ENCODE results near the gene C22orf39. TPM values are rescaled to one million over a fixed set of nuclear protein-coding genes. Genes with fewer than 3 reads are reported as not detected.
A peak's percentile ranks its signal among the peaks of the same experiment; 100 is the strongest.
"Not testable (repeated sequence)": the region's sequence is repeated elsewhere in the genome, so short reads cannot be mapped to it uniquely, and the experiment has no call there.

The C22orf39 gene
- total RNA-seq, 1 donor from 2014 or later: 29.2 TPM

DNA sequence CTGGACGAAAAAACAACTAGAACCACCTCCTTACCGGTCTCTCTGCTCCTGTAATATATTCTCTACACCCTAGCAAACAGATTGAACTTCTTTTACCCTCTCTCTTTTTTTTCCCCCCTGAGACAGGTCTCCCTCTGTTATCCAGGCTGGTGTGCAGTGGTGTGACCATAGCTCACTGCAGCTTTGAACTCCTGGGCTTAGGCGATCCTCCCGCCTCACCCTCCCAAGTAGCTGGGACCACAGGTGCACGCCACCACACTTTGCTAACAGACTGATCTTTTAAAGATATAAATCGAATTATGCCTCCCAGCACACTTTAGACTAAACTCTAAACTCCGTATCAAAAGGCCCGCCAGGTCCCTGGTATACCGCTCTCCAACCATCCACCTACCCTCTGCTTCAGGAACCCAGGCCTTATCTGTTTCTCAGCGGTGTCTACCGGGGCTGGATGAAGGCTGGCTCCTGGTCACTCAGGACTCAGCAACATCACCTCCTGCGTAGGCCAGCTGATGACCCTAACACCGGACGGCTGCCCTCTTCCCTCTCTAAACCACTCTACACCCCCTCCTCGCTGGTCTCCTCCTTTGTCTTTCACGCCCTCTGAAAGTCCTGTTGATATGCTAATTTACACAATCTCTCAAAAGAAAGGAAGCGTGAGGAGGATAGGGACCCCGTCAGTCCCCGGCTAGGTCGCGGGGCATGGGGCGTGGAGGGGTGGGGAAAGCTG, 745 bp downstream of the C22orf39 start:
- peaks cover 30 to 63% (median 49%) of the 10 kb centered on the region in 3 donors for H3K4me1 ChIP-seq (ENCODE audit: control insufficient read depth in 3 of 3, insufficient read depth in 3 of 3, low read length in 3 of 3)
- peaks cover 24 to 45% (median 33%) of the 10 kb centered on the region in 3 donors for H3K36me3 ChIP-seq (ENCODE audit: control insufficient read depth in 3 of 3, insufficient read depth in 3 of 3, low read length in 3 of 3)

GRCh38 chr22:19445279-19445982, 2.1 kb downstream of the C22orf39 start:
- H3K27ac ChIP-seq (ENCODE audit: low read depth, low read length): not testable (repeated sequence)

More for the DNA sequence above, 745 bp downstream of the C22orf39 start:
- H3K4me3 ChIP-seq (ENCODE audit: low read length in 3 of 3): peak overlapping the region; percentile 80 to 91 (median 84)
- H3K27ac ChIP-seq (ENCODE audit: low read depth, low read length): peak overlapping the region; percentile 89
- no peaks in the 10 kb centered on the region for H3K27me3 ChIP-seq (ENCODE audit: control insufficient read depth in 3 of 3, insufficient read depth in 3 of 3, low read length in 3 of 3)
- peak overlapping the region; percentile 80 to 96 (median 86) for H3K9ac ChIP-seq (ENCODE audit: low read depth in 1 of 3, low read length in 3 of 3)
- H3K9me3 ChIP-seq (ENCODE audit: control insufficient read depth in 3 of 3, low read length in 3 of 3): no peaks in the 10 kb centered on the region

DNA sequence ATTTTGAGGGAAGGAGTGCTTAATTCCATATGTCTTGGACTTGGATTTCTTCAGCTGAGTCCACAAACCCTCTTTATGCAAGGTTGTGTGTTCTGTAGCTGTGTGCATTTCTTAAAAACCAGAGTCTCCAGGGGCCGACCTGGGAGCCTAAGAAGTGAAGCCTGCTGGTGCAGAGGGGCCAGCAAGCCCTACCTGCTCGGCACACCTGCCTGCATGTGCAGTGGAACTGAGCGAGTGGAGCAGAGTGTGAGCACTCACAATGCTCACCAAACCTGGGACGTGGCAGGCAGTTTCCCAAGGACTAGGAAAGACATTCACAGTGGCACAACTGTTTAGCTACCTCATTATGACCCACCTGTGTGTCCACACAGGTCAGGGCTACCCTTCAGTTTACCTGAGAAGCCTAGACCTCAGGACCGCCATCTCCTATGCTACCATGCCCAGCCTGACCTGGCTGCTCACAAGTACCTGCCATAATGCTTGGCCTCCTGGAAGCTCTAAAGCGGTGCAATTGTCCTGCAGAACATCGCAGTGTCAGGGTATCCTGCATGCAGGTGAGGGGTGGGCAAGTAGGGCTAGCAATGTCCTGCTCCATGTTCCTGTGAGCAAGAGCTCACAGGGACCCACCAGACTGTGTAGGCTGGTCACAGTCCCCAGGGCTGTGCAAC, 3.8 kb downstream of the C22orf39 start:
- Histone ChIP-seq H3K4me1 (ENCODE audit: control insufficient read depth in 3 of 3, insufficient read depth in 3 of 3, low read length in 3 of 3) (peaks cover 45 to 83% (median 60%) of the 10 kb centered on the region in 3 donors), H3K27ac (ENCODE audit: low read depth, low read length) (no peak overlapping the region), H3K4me3 (ENCODE audit: low read length in 3 of 3) (no peak overlapping the region), H3K36me3 (ENCODE audit: control insufficient read depth in 3 of 3, insufficient read depth in 3 of 3, low read length in 3 of 3) (peaks cover 17 to 26% (median 19%) of the 10 kb centered on the region in 3 donors), H3K27me3 (ENCODE audit: control insufficient read depth in 3 of 3, insufficient read depth in 3 of 3, low read length in 3 of 3) (no peaks in the 10 kb centered on the region), H3K9ac (ENCODE audit: low read depth in 1 of 3, low read length in 3 of 3) (peak overlapping the region in 1 of 3 donors; percentile 45), H3K9me3 (ENCODE audit: control insufficient read depth in 3 of 3, low read length in 3 of 3) (no peaks in the 10 kb centered on the region)

More at GRCh38 chr22:19445279-19445982, 2.1 kb downstream of the C22orf39 start:
- peak overlapping the region in 1 of 3 donors; percentile 16 for H3K9ac ChIP-seq (ENCODE audit: low read depth in 1 of 3, low read length in 3 of 3)
- H3K4me3 ChIP-seq (ENCODE audit: low read length in 3 of 3); H3K9me3 ChIP-seq (ENCODE audit: control insufficient read depth in 3 of 3, low read length in 3 of 3); H3K27me3 ChIP-seq (ENCODE audit: control insufficient read depth in 3 of 3, insufficient read depth in 3 of 3, low read length in 3 of 3): not testable (repeated sequence)
- peaks cover 19 to 33% (median 24%) of the 10 kb centered on the region in 3 donors for H3K36me3 ChIP-seq (ENCODE audit: control insufficient read depth in 3 of 3, insufficient read depth in 3 of 3, low read length in 3 of 3)
- peaks cover 37 to 73% (median 56%) of the 10 kb centered on the region in 3 donors for H3K4me1 ChIP-seq (ENCODE audit: control insufficient read depth in 3 of 3, insufficient read depth in 3 of 3, low read length in 3 of 3)

GRCh38 chr22:19442166-19442565, 5.3 kb downstream of the C22orf39 start:
- Histone ChIP-seq H3K36me3 (ENCODE audit: control insufficient read depth in 3 of 3, insufficient read depth in 3 of 3, low read length in 3 of 3) (peaks cover 18 to 26% (median 22%) of the 10 kb centered on the region in 3 donors), H3K4me3 (ENCODE audit: low read length in 3 of 3) (no peak overlapping the region), H3K9me3 (ENCODE audit: control insufficient read depth in 3 of 3, low read length in 3 of 3) (no peaks in the 10 kb centered on the region), H3K27me3 (ENCODE audit: control insufficient read depth in 3 of 3, insufficient read depth in 3 of 3, low read length in 3 of 3) (no peaks in the 10 kb centered on the region), H3K9ac (ENCODE audit: low read depth in 1 of 3, low read length in 3 of 3) (peak overlapping the region in 2 of 3 donors; percentile 33 to 54), H3K27ac (ENCODE audit: low read depth, low read length) (no peak overlapping the region), H3K4me1 (ENCODE audit: control insufficient read depth in 3 of 3, insufficient read depth in 3 of 3, low read length in 3 of 3) (peaks cover 47 to 82% (median 57%) of the 10 kb centered on the region in 3 donors)

GRCh38 chr22:19440411-19441195, 6.9 kb downstream of the C22orf39 start:
- Histone ChIP-seq H3K4me3 (ENCODE audit: low read length in 3 of 3) (no peak overlapping the region), H3K9ac (ENCODE audit: low read depth in 1 of 3, low read length in 3 of 3) (peak overlapping the region in 1 of 3 donors; percentile 64), H3K36me3 (ENCODE audit: control insufficient read depth in 3 of 3, insufficient read depth in 3 of 3, low read length in 3 of 3) (peaks cover 24 to 34% (median 31%) of the 10 kb centered on the region in 3 donors), H3K4me1 (ENCODE audit: control insufficient read depth in 3 of 3, insufficient read depth in 3 of 3, low read length in 3 of 3) (peaks cover 39 to 67% (median 46%) of the 10 kb centered on the region in 3 donors), H3K27me3 (ENCODE audit: control insufficient read depth in 3 of 3, insufficient read depth in 3 of 3, low read length in 3 of 3) (no peaks in the 10 kb centered on the region), H3K9me3 (ENCODE audit: control insufficient read depth in 3 of 3, low read length in 3 of 3) (no peaks in the 10 kb centered on the region), H3K27ac (ENCODE audit: low read depth, low read length) (peak overlapping the region; percentile 36)

DNA sequence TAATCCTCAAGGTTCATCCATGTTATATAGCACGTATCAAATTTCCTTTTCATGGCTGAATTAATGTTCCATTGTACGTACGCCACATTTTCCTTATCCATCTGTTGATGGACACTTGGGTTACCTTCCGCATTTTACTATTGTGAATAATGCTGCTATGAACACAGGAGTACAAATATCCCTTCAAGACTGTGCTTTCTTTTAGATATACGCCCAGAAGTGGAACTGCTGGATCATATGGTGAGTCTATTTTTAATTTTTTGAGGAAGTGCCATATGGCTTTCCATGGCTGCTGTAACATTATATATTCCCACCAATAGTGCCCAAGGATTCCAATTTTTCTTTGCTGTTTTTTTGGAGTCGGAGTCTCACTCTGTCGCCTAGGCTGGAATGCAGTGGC, 9.2 kb downstream of the C22orf39 start:
- Histone ChIP-seq H3K36me3 (ENCODE audit: control insufficient read depth in 3 of 3, insufficient read depth in 3 of 3, low read length in 3 of 3) (peaks cover 23 to 32% (median 30%) of the 10 kb centered on the region in 3 donors), H3K9me3 (ENCODE audit: control insufficient read depth in 3 of 3, low read length in 3 of 3) (no peaks in the 10 kb centered on the region), H3K27ac (ENCODE audit: low read depth, low read length) (peak overlapping the region; percentile 28)

GRCh38 chr22:19436444-19437161, 10.9 kb downstream of the C22orf39 start:
- Histone ChIP-seq H3K4me1 (ENCODE audit: control insufficient read depth in 3 of 3, insufficient read depth in 3 of 3, low read length in 3 of 3) (peaks cover 26 to 35% (median 33%) of the 10 kb centered on the region in 3 donors), H3K36me3 (ENCODE audit: control insufficient read depth in 3 of 3, insufficient read depth in 3 of 3, low read length in 3 of 3) (peaks cover 20 to 26% (median 24%) of the 10 kb centered on the region in 3 donors)
- not testable (repeated sequence) for H3K27me3 ChIP-seq (ENCODE audit: control insufficient read depth in 3 of 3, insufficient read depth in 3 of 3, low read length in 3 of 3); H3K4me3 ChIP-seq (ENCODE audit: low read length in 3 of 3); H3K9ac ChIP-seq (ENCODE audit: low read depth in 1 of 3, low read length in 3 of 3); H3K27ac ChIP-seq (ENCODE audit: low read depth, low read length); H3K9me3 ChIP-seq (ENCODE audit: control insufficient read depth in 3 of 3, low read length in 3 of 3)

More for the DNA sequence above, 9.2 kb downstream of the C22orf39 start:
- peak overlapping the region in 1 of 3 donors; percentile 0 for H3K9ac ChIP-seq (ENCODE audit: low read depth in 1 of 3, low read length in 3 of 3)
- peak overlapping the region in 1 of 3 donors; percentile 13 for H3K4me3 ChIP-seq (ENCODE audit: low read length in 3 of 3)
- H3K27me3 ChIP-seq (ENCODE audit: control insufficient read depth in 3 of 3, insufficient read depth in 3 of 3, low read length in 3 of 3): no peaks in the 10 kb centered on the region
- peaks cover 32 to 49% (median 41%) of the 10 kb centered on the region in 3 donors for H3K4me1 ChIP-seq (ENCODE audit: control insufficient read depth in 3 of 3, insufficient read depth in 3 of 3, low read length in 3 of 3)

- Histone ChIP-seq H3K4me1 (ENCODE audit: control insufficient read depth in 3 of 3, insufficient read depth in 3 of 3, low read length in 3 of 3) (peaks cover 26 to 35% (median 30%) of the 10 kb centered on the region in 3 donors), H3K9ac (ENCODE audit: low read depth in 1 of 3, low read length in 3 of 3) (no peak overlapping the region), H3K36me3 (ENCODE audit: control insufficient read depth in 3 of 3, insufficient read depth in 3 of 3, low read length in 3 of 3) (peaks cover 18 to 26% (median 21%) of the 10 kb centered on the region in 3 donors), H3K4me3 (ENCODE audit: low read length in 3 of 3) (no peak overlapping the region), H3K27me3 (ENCODE audit: control insufficient read depth in 3 of 3, insufficient read depth in 3 of 3, low read length in 3 of 3) (no peaks in the 10 kb centered on the region), H3K27ac (ENCODE audit: low read depth, low read length) (no peak overlapping the region), H3K9me3 (ENCODE audit: control insufficient read depth in 3 of 3, low read length in 3 of 3) (no peaks in the 10 kb centered on the region)
These were observed 12.5 kb downstream of the C22orf39 start for GRCh38 chr22:19434829-19435580.
